Liver (tissue), 3 donors: ENCODE measurements around the gene HOATZ.

Source experiments
- CTCF ChIP-seq: fragments of 150-350 bp; IDR thresholded peaks from 2 replicates; pipeline ENCODE4 v1.5.1; 2017; ENCODE audit warnings: improper control_type of control experiment, low read depth, low read length; ENCODE audit not compliant: missing input control
- FOXA1 ChIP-seq: IDR thresholded peaks from 2 replicates; pipeline ENCODE4 v1.6.1; 2016; ENCODE audit warnings: antibody characterized with exemption
- MAX ChIP-seq: IDR thresholded peaks from 2 replicates; pipeline ENCODE4 v1.6.1; 2016; ENCODE audit warnings: antibody characterized with exemption
- REST ChIP-seq: IDR thresholded peaks from 2 replicates; pipeline ENCODE4 v1.6.1; 2016; ENCODE audit warnings: antibody characterized with exemption, mild to moderate bottlenecking
- SP1 ChIP-seq: IDR thresholded peaks from 2 replicates; pipeline ENCODE4 v1.6.1; 2018; ENCODE audit warnings: antibody characterized with exemption, mild to moderate bottlenecking
- donor health status: healthy.
- donor health status: healthy.

GRCh38 chr11:111561791-111562325 is 47.3 kb downstream of the HOATZ start:
- no peak for TF ChIP-seq CTCF
- TF ChIP-seq SP1: no peak
- no peak for TF ChIP-seq FOXA1
- no peak for TF ChIP-seq REST
- no peak for TF ChIP-seq MAX
